NT2/D1 (cell line): ENCODE measurements around the gene NRXN3.

ENCODE experiments used
- DNase-seq: peaks from one replicate; pipeline ENCODE4 v3.0.0-alpha.2; 2011; ENCODE audit warnings: low read depth, low spot score
- H3K27me3 ChIP-seq: 2 replicates; pipeline ENCODE4 v1.6.0; 2011; ENCODE audit warnings: mild to moderate bottlenecking; ENCODE audit not compliant: insufficient read length, insufficient read depth
- H3K36me3 ChIP-seq: 2 replicates; pipeline ENCODE4 v1.6.1; 2011; ENCODE audit warnings: mild to moderate bottlenecking, low read length, mixed read lengths; ENCODE audit not compliant: insufficient read depth, insufficient read length
- H3K4me1 ChIP-seq: 2 replicates; pipeline ENCODE4 v1.5.1; 2011; ENCODE audit not compliant: insufficient read depth, insufficient read length
- H3K4me3 ChIP-seq: 2 replicates; pipeline ENCODE4 v1.5.1; 2011; ENCODE audit warnings: low read depth; ENCODE audit not compliant: insufficient read length
- H3K9ac ChIP-seq: 2 replicates; pipeline ENCODE4 v1.6.0; 2011; ENCODE audit warnings: low read depth; ENCODE audit not compliant: insufficient read length
- H3K9me3 ChIP-seq: 2 replicates; pipeline ENCODE4 v1.5.1; 2011; ENCODE audit warnings: mild to moderate bottlenecking, low read length; ENCODE audit not compliant: insufficient read depth
- SUZ12 ChIP-seq: IDR thresholded peaks from 2 replicates; pipeline ENCODE4 v1.6.1; 2011; ENCODE audit not compliant: insufficient read length, insufficient read depth; ENCODE audit errors: extremely low read depth
- YY1 ChIP-seq: IDR thresholded peaks from 2 replicates; pipeline ENCODE4 v1.6.1; 2011; ENCODE audit not compliant: insufficient read length, insufficient read depth
- ZNF274 ChIP-seq: IDR thresholded peaks from 2 replicates; pipeline ENCODE4 v1.6.1; 2011; ENCODE audit warnings: mild to moderate bottlenecking, low read depth, low read length

The NRXN3 gene

DNA sequence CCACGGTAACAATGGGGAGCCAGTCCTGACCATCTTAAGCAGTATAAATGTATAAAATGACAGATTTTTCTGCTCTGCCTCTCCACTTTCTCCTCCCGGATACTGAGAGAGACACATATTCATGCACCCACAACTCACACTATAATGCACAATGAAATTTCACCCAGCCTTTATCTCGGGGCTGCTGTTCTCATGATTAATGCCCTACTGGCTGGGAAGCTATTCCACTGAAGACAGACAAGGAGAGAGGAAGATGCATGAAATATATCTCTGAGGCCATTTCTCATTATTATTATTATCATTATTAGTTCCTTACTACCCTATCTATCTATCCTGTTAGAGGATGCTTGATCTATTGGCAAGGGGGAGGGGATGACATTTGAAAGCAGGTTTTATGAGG is 1539.4 kb downstream of the NRXN3 start:
- DNase-seq: no peak
- H3K4me3 ChIP-seq: no peak overlapping the region
- no peak for TF ChIP-seq ZNF274
- TF ChIP-seq SUZ12: no peak
- no peak for TF ChIP-seq YY1
- no peaks in the 10 kb centered on the region for H3K9me3 ChIP-seq
- H3K36me3 ChIP-seq: no peaks in the 10 kb centered on the region
- H3K27me3 ChIP-seq: no peaks in the 10 kb centered on the region
- no peaks in the 10 kb centered on the region for H3K4me1 ChIP-seq
- no peak overlapping the region for H3K9ac ChIP-seq

- Histone ChIP-seq H3K4me1 (no peaks in the 10 kb centered on the region), H3K4me3 (no peak overlapping the region), H3K27me3 (no peaks in the 10 kb centered on the region), H3K9me3 (no peaks in the 10 kb centered on the region), H3K9ac (no peak overlapping the region), H3K36me3 (no peaks in the 10 kb centered on the region)
- DNase-seq: no peak
- no peak for TF ChIP-seq SUZ12
- no peak for TF ChIP-seq YY1
- TF ChIP-seq ZNF274: no peak
These were observed 1542.3 kb downstream of the NRXN3 start for GRCh38 chr14:79712302-79712950.

GRCh38 chr14:79721399-79722084 is 1551.4 kb downstream of the NRXN3 start:
- no peak for DNase-seq
- H3K27me3 ChIP-seq: no peaks in the 10 kb centered on the region
- H3K4me3 ChIP-seq: no peak overlapping the region
- no peak overlapping the region for H3K9ac ChIP-seq
- TF ChIP-seq ZNF274 (no peak), SUZ12 (no peak), YY1 (no peak)
- H3K9me3 ChIP-seq: no peaks in the 10 kb centered on the region
- no peaks in the 10 kb centered on the region for H3K36me3 ChIP-seq
- no peaks in the 10 kb centered on the region for H3K4me1 ChIP-seq

GRCh38 chr14:79724934-79725717 is 1555.0 kb downstream of the NRXN3 start:
- Histone ChIP-seq H3K36me3 (no peaks in the 10 kb centered on the region), H3K9ac (no peak overlapping the region), H3K4me1 (no peaks in the 10 kb centered on the region), H3K4me3 (no peak overlapping the region), H3K9me3 (no peaks in the 10 kb centered on the region), H3K27me3 (no peaks in the 10 kb centered on the region)
- no peak for DNase-seq
- TF ChIP-seq ZNF274 (no peak), SUZ12 (no peak), YY1 (no peak)

GRCh38 chr14:79727900-79728299 is 1557.7 kb downstream of the NRXN3 start:
- DNase-seq: no peak
- no peaks in the 10 kb centered on the region for H3K4me1 ChIP-seq
- no peaks in the 10 kb centered on the region for H3K36me3 ChIP-seq
- no peaks in the 10 kb centered on the region for H3K27me3 ChIP-seq
- no peaks in the 10 kb centered on the region for H3K9me3 ChIP-seq
- no peak for TF ChIP-seq SUZ12
- TF ChIP-seq YY1: no peak
- TF ChIP-seq ZNF274: no peak
- H3K4me3 ChIP-seq: no peak overlapping the region
- no peak overlapping the region for H3K9ac ChIP-seq

DNA sequence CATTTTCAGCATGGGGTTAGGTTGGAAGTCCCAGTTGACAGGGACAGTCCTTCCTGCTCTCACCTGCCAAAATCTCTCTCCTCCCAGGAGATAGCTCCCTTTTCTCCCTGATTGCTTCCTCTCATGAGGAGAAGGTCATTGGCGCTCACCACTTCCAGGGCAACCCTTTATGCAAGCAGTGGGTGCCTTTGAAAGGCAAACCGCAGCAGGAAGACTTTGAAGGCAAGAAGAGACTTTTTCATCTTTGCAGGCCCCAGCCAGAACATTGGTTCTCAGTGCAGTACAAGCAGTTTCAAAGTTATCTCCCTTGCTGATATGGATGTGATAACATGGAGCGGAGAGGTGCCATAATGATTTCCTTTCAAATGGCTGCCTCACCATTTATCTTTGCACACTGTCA is 1558.2 kb downstream of the NRXN3 start:
- no peak for DNase-seq
- Histone ChIP-seq H3K4me1 (no peaks in the 10 kb centered on the region), H3K27me3 (no peaks in the 10 kb centered on the region), H3K9me3 (no peaks in the 10 kb centered on the region), H3K36me3 (no peaks in the 10 kb centered on the region), H3K9ac (no peak overlapping the region), H3K4me3 (no peak overlapping the region)
- no peak for TF ChIP-seq YY1
- no peak for TF ChIP-seq ZNF274
- TF ChIP-seq SUZ12: no peak

GRCh38 chr14:79729731-79730130 is 1559.6 kb downstream of the NRXN3 start:
- Histone ChIP-seq H3K4me1 (no peaks in the 10 kb centered on the region), H3K9ac (no peak overlapping the region), H3K36me3 (no peaks in the 10 kb centered on the region), H3K4me3 (no peak overlapping the region), H3K9me3 (no peaks in the 10 kb centered on the region), H3K27me3 (no peaks in the 10 kb centered on the region)
- TF ChIP-seq YY1: no peak
- TF ChIP-seq ZNF274: no peak
- no peak for TF ChIP-seq SUZ12
- DNase-seq: no peak
